GM15510 (cell line): ENCODE data around the gene PTPN1.

ENCODE experiments used
- POLR2A ChIP-seq: IDR thresholded peaks from 3 replicates; pipeline ENCODE4 v1.6.1; 2011; ENCODE audit warnings: borderline replicate concordance; ENCODE audit not compliant: insufficient read length; ENCODE audit errors: extremely low read depth

PTPN1 gene

DNA sequence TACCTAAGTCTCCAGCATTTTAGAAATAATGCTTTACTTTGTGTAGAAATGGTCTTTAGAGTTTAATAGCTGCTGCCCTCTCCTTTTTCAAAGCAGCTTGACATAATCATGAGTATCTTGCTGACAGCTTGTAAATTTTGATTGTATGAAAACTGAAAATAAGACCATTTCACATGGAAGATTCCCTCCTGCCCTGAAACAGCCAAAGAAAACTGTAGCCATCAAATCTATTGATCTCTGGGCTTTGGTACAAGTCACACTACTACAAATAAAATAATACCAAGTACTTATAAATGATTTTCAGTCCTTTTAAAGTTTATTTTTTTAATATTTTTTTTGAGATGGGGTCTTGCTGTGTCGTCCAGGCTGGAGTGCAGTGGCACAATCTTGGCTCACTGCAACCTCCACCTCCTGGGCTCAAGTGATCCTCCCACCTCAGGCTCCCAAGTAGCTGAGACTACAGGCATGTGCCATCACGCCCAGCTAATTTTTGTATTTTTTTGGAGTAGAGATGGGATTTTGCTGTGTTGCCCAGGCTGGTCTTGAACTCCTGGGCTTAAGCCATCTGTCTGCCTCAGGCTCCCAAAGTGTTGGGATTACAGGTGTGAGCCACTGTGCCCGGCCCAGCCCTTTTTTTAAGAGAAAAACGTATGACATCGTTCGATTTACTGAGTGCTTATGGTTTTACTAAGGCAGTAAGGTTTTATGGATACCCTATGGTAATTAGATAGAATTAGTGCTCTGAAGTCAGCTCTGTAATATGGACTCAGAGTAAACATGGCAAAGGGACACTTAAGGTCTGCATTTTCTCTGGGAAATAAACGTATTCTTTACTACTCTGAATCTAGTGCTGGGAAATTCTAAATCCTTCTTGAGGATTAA is 7.0 kb downstream of the PTPN1 start:
- no peak for TF ChIP-seq POLR2A

DNA sequence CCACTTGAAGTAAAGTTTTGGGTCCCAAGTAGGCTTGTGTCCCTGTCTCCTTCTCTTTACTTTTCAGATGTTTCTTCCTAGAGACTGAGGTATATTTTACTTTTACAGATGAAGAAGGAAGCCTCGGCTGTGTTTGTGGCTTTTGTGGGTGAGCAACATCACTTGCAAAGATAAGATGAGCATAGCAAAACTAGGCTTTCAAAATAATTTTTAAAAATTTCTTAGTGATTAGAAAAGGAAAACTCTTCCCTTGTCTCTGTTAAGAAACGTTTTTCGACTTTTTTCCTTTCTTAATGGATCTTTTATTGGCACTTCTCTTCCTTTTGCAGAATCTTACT is 7.6 kb downstream of the PTPN1 start:
- no peak for TF ChIP-seq POLR2A

GRCh38 chr20:50518270-50518721 is 8.1 kb downstream of the PTPN1 start:
- TF ChIP-seq POLR2A, result no peak

- TF ChIP-seq POLR2A, result no peak
Observed at GRCh38 chr20:50519036-50519762, 9.0 kb downstream of the PTPN1 start.

GRCh38 chr20:50520222-50520880 is 10.2 kb downstream of the PTPN1 start:
- TF ChIP-seq POLR2A, result no peak

DNA sequence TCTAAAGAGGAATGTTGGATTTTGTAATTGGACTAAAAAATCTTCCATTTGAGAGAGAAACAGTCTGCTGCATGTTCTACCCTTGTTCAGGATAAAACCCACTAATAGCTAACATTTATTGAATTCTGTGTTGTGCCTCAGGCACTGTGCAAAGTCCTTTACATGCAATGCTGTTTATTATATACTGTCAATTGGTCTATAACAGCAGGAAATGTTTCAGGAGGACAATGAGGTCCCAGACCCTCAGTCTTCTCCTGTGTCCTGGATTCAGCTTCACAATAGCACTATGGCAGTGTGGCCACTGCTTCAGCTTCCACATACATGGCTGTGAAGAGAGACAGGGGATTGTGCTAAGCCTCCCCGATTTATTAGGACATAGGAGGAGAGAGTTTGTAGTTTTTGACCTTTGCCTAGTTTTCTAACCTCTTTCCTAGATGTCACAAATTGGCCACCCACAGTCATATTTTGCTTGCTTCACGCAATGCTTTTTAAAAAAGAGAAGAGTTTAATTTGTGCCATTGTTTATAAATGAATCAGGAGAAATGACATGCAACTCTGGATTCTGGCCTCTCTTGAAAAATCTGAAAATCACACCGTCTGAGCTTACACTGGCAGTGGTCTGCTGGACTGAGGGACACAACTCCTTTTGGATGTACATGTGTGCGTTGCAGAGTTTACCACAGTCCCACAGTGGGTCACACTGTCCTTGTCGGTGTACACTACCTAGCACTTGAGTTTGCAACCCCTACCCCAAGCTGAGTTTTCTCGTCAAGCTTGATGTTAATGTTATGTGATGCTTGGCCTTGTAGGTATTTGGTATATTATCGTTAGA is 11.3 kb downstream of the PTPN1 start:
- no peak for TF ChIP-seq POLR2A

- TF ChIP-seq POLR2A, result no peak
Observed at GRCh38 chr20:50522053-50522674, 12.0 kb downstream of the PTPN1 start.

GRCh38 chr20:50523552-50524167 is 13.5 kb downstream of the PTPN1 start:
- no peak for TF ChIP-seq POLR2A

DNA sequence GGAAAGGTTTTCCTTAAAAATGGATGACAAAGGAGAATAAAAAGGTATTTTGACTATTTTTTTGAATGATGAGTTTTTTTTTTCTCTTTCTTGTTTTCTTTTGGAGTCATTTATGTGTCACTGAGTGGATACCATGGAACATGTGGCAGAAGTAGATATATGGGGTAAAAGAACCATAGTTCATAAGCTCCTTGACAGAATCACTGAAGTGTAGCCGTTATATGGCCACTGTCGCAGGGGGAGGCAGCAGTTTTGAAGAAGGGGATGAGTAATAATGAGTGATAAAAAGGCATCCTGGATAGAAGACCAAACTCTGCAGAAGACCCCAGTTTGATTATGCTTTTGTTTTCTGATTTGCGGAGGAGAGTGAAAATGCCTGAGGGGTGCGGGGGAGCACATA is 15.5 kb downstream of the PTPN1 start:
- no peak for TF ChIP-seq POLR2A

DNA sequence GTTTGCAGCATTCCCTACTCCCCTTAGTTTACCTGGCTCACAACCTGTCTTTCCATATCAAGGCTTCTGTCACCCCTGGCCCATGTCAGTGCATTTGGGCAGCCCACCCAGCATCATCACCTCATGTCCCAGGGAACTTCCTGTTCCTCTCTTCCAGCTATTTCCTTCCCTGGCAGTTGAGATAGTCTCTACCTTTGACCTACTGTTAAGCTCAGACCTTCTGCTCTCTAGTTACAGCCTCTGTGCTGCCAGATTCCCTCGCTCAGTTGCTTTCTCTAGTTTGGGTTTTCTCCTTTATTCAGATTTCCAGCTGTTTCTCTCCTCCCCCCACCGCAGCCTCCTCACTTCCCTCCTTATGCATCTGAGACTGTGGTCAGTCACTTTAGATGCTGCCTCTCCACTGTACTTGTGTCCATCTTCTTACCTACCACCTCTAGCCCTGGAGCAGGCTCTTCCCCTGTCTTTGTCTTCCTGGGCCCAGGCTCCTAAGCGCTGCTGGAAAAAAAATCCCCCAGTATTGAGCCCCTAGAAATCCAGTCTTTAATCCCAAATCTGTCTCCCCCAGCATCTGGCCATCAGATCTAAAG is 16.3 kb downstream of the PTPN1 start:
- TF ChIP-seq POLR2A, result no peak

GRCh38 chr20:50527068-50527605 is 17.0 kb downstream of the PTPN1 start:
- TF ChIP-seq POLR2A, result no peak

DNA sequence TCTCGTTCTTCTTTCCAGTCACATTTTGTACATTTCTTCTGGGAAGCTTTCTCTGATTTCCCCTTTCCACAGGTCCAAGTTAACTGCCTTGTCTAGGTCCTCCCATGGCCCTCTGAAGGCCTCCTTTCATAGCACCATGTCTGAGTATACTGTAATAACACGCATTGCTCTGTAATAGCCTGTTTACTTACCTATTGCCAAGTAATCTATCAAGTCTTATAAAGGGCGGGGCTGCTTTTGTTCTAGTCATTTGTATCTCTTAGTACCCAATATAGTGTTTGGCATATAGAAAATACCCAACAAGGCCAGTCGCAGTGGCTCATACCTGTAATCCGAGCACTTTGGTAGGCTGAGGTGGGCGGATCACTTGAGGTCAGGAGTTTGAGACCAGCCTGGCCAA is 17.9 kb downstream of the PTPN1 start:
- no peak for TF ChIP-seq POLR2A

DNA sequence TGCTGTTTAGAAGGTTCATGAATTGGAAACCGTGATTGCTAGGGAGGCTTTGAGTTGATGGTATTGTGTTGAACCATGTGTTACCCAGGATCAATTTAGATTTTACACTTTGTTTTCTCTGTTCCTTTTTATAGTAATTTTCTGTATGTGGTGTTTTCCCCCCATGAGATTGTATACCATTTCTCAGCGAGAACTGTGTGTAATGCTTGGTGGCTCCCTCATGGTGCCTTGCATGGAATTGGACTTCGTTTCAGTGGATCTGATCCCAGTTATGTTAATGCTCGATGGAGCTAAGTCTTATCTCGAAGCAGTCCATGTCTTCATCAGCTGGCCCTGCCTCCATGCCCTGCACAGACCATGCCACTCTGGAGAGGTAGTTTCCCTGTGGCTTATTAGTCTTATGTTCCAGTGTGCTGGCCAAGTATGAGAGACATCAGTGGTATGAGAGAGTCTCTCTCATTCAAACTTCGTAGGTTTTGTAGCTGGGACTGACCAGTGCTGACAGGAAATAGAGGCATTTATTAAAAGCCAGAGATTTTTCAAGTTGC is 18.7 kb downstream of the PTPN1 start:
- TF ChIP-seq POLR2A, result no peak
